H1 (cell line): ENCODE data around the gene SIX5. TPM values are rescaled to one million over a fixed set of nuclear protein-coding genes. Genes with fewer than 3 reads are reported as not detected.
A peak's percentile ranks its signal among the peaks of the same experiment; 100 is the strongest.

Experiments used
- CTCF ChIA-PET: fragments of 300-600 bp; sonication (Branson Sonifier 250); formaldehyde crosslinking; loops from one replicate; lab custom pipeline; 2021; ENCODE audit not compliant: partially characterized antibody; lab: Charles Lee
- POLR2A ChIA-PET: fragments of 300-600 bp; sonication (Branson Sonifier 250); formaldehyde crosslinking; loops from one replicate; lab custom pipeline; 2021; ENCODE audit warnings: inconsistent platforms; ENCODE audit not compliant: partially characterized antibody; lab: Charles Lee
- DNase-seq, 2 experiments: peaks; one replicate each; pipeline versions ENCODE4 v3.0.0 to v3.0.0-alpha.2; 2010 to 2022; ENCODE audit warnings: low spot score in 2 of 2, low read depth in 1 of 2, mixed read lengths in 1 of 2
- FAIRE-seq: peaks from 2 replicates; lab custom pipeline; 2011; peaks lifted over from hg19 to GRCh38; lab: Jason Lieb, UNC
- H2AFZ ChIP-seq: 2 replicates; pipeline ENCODE4 v1.8.1; 2012; ENCODE audit warnings: low read length, inconsistent platforms
- H2AK5ac ChIP-seq: 2 replicates; pipeline ENCODE4 v1.6.1; 2013; ENCODE audit warnings: low read depth, low read length
- H2BK120ac ChIP-seq: replicated peaks from 2 replicates; pipeline ENCODE3; 2013; ENCODE audit warnings: low read depth, low read length, inconsistent platforms
- H2BK12ac ChIP-seq: 2 replicates; pipeline ENCODE4 v1.6.1; 2013; ENCODE audit warnings: low read depth, low read length
- H2BK15ac ChIP-seq: 2 replicates; pipeline ENCODE4 v1.6.1; 2013; ENCODE audit warnings: low read length
- H2BK20ac ChIP-seq: 2 replicates; pipeline ENCODE4 v1.6.1; 2013; ENCODE audit warnings: low read length
- H2BK5ac ChIP-seq: 2 replicates; pipeline ENCODE4 v1.6.1; 2013; ENCODE audit warnings: low read depth, low read length
- H3K14ac ChIP-seq: 2 replicates; pipeline ENCODE4 v1.6.1; 2013; ENCODE audit warnings: inconsistent platforms; ENCODE audit not compliant: insufficient read length
- H3K18ac ChIP-seq: 2 replicates; pipeline ENCODE4 v1.6.1; 2013; ENCODE audit warnings: low read length; ENCODE audit errors: extremely low read depth
- H3K23ac ChIP-seq: 2 replicates; pipeline ENCODE4 v1.6.1; 2013; ENCODE audit warnings: inconsistent platforms; ENCODE audit not compliant: insufficient read length
- H3K23me2 ChIP-seq: 2 replicates; pipeline ENCODE4 v1.6.1; 2013; ENCODE audit warnings: low read depth, low read length
- H3K27ac ChIP-seq: 2 replicates; pipeline ENCODE4 v1.6.1; 2011; ENCODE audit warnings: low read depth, low read length, inconsistent platforms
- H3K27me3 ChIP-seq, 4 experiments: replicated peaks in 1 of 4; 1 replicate in 1 of 4; 2 replicates in 3 of 4; pipeline versions ENCODE4 v1.6.1 to v1.8.1; 2011 to 2013; ENCODE audit warnings: low read length in 3 of 4, mild to moderate bottlenecking in 3 of 4, inconsistent platforms in 2 of 4, mixed read lengths in 2 of 4, moderate library complexity in 1 of 4; ENCODE audit not compliant: control insufficient read depth in 3 of 4, insufficient read depth in 3 of 4; ENCODE audit errors: extremely low read depth in 1 of 4
- H3K36me3 ChIP-seq, 4 experiments: 2 replicates each; pipeline versions ENCODE4 v1.6.1 to v1.8.1; 2011 to 2013; ENCODE audit warnings: mild to moderate bottlenecking in 4 of 4, low read length in 3 of 4, moderate library complexity in 2 of 4, control low read depth in 1 of 4, inconsistent platforms in 1 of 4; ENCODE audit not compliant: insufficient read depth in 4 of 4, control insufficient read depth in 2 of 4
- H3K4ac ChIP-seq: replicated peaks from 2 replicates; pipeline ENCODE3; 2013; ENCODE audit warnings: low read length, low read depth, mixed read lengths, inconsistent platforms; ENCODE audit not compliant: insufficient read length
- H3K4me1 ChIP-seq, 4 experiments: replicated peaks in 1 of 4; 1 replicate in 1 of 4; 2 replicates in 3 of 4; pipeline versions ENCODE4 v1.6.1 to v1.8.1; 2011 to 2013; ENCODE audit warnings: low read length in 3 of 4, inconsistent platforms in 2 of 4, mixed read lengths in 1 of 4; ENCODE audit not compliant: insufficient read depth in 4 of 4, control insufficient read depth in 3 of 4
- H3K4me2 ChIP-seq, 2 experiments: 2 replicates each; pipeline versions ENCODE4 v1.6.1 to v1.8.1; 2011 to 2013; ENCODE audit warnings: low read depth in 2 of 2, low read length in 2 of 2, control low read depth in 1 of 2, inconsistent platforms in 1 of 2, mild to moderate bottlenecking in 1 of 2; ENCODE audit not compliant: insufficient read depth in 1 of 2
- H3K4me3 ChIP-seq, 4 experiments: fragments of 200-600, 300-600 bp in 1 of 4; sonication (generic), shearing (Covaris generic), sonication (Bioruptor Twin) in 1 of 4; 2 replicates each; pipeline versions ENCODE4 v1.5.1 to v1.8.1; 2011 to 2016; ENCODE audit warnings: low read length in 4 of 4, low read depth in 3 of 4, control low read depth in 2 of 4, inconsistent platforms in 2 of 4, mild to moderate bottlenecking in 2 of 4, mixed read lengths in 1 of 4, moderate library complexity in 1 of 4; ENCODE audit not compliant: insufficient read depth in 2 of 4; ENCODE audit errors: extremely low read depth in 1 of 4
- H3K56ac ChIP-seq: replicated peaks from 2 replicates; pipeline ENCODE3; 2013; ENCODE audit warnings: low read depth, mild to moderate bottlenecking, mixed read lengths, low read length, inconsistent platforms; ENCODE audit not compliant: insufficient read length
- H3K79me1 ChIP-seq: 2 replicates; pipeline ENCODE4 v1.6.1; 2013; ENCODE audit warnings: low read depth, low read length, control low read depth
- H3K79me2 ChIP-seq, 2 experiments: 2 replicates each; pipeline versions ENCODE4 v1.6.1 to v1.8.1; 2012 to 2013; ENCODE audit warnings: low read length in 2 of 2, mild to moderate bottlenecking in 2 of 2, inconsistent platforms in 1 of 2; ENCODE audit not compliant: insufficient read depth in 2 of 2, control insufficient read depth in 1 of 2
- H3K9ac ChIP-seq, 4 experiments: replicated peaks in 1 of 4; 1 replicate in 1 of 4; 2 replicates in 3 of 4; pipeline versions ENCODE4 v1.6.1 to v1.8.1; 2011 to 2013; ENCODE audit warnings: low read depth in 3 of 4, low read length in 3 of 4, control low read depth in 2 of 4, mild to moderate bottlenecking in 2 of 4, moderate library complexity in 2 of 4, inconsistent platforms in 1 of 4; ENCODE audit errors: extremely low read depth in 1 of 4
- H3K9me3 ChIP-seq, 2 experiments: 2 replicates each; pipeline versions ENCODE4 v1.6.1 to v1.8.1; 2012 to 2013; ENCODE audit warnings: mild to moderate bottlenecking in 2 of 2, moderate library complexity in 2 of 2, control low read depth in 1 of 2, inconsistent platforms in 1 of 2, low read depth in 1 of 2, low read length in 1 of 2, mixed read lengths in 1 of 2; ENCODE audit not compliant: insufficient read depth in 2 of 2
- H4K20me1 ChIP-seq, 2 experiments: replicated peaks in 1 of 2; 2 replicates each; pipeline versions ENCODE3 to v1.8.1; 2011 to 2013; ENCODE audit warnings: inconsistent platforms in 2 of 2, low read length in 2 of 2, mild to moderate bottlenecking in 1 of 2; ENCODE audit not compliant: insufficient read depth in 2 of 2, control insufficient read depth in 1 of 2
- H4K5ac ChIP-seq: 2 replicates; pipeline ENCODE4 v1.6.1; 2013; ENCODE audit warnings: low read length, low read depth, mixed read lengths, inconsistent platforms; ENCODE audit not compliant: insufficient read length
- H4K8ac ChIP-seq: 2 replicates; pipeline ENCODE4 v1.8.0; 2013; ENCODE audit warnings: mild to moderate bottlenecking, moderate library complexity, low read length, inconsistent platforms; ENCODE audit not compliant: insufficient read depth; ENCODE audit errors: extremely low read depth
- H4K91ac ChIP-seq: replicated peaks from 2 replicates; pipeline ENCODE3; 2013; ENCODE audit warnings: low read length, mixed read lengths, inconsistent platforms; ENCODE audit not compliant: insufficient read length
- ATF3 ChIP-seq: IDR thresholded peaks from 2 replicates; pipeline ENCODE4 v1.6.1; 2011; ENCODE audit warnings: low read depth, mild to moderate bottlenecking, low read length; ENCODE audit not compliant: insufficient read depth
- BACH1 ChIP-seq: IDR thresholded peaks from 2 replicates; pipeline ENCODE4 v1.6.1; 2012; ENCODE audit warnings: low read length, improper control_type of control experiment
- BRCA1 ChIP-seq: IDR thresholded peaks from 2 replicates; pipeline ENCODE4 v1.6.1; 2012; ENCODE audit warnings: low read depth, low read length, improper control_type of control experiment
- GTF2F1 ChIP-seq: IDR thresholded peaks from 2 replicates; pipeline ENCODE4 v1.6.1; 2012; ENCODE audit warnings: low read depth, low read length, improper control_type of control experiment, borderline replicate concordance
- HDAC6 ChIP-seq: IDR thresholded peaks from one replicate; pipeline ENCODE4 v1.7.1; 2012; ENCODE audit warnings: low read depth, mild to moderate bottlenecking, inconsistent platforms, low read length, moderate library complexity
- JUND ChIP-seq: IDR thresholded peaks from 2 replicates; pipeline ENCODE4 v1.6.1; 2011; ENCODE audit warnings: mild to moderate bottlenecking, improper control_type of control experiment, low read length
- NRF1 ChIP-seq: IDR thresholded peaks from 2 replicates; pipeline ENCODE4 v1.6.1; 2011; ENCODE audit warnings: mild to moderate bottlenecking, low read depth, low read length, improper control_type of control experiment
- PHF8 ChIP-seq: fragments of 200-600 bp; sonication (generic); conservative IDR thresholded peaks from 2 replicates; pipeline ENCODE4 v1.7.1; 2012; ENCODE audit warnings: low read depth, mild to moderate bottlenecking, inconsistent platforms, low read length, moderate library complexity
- RNF2 ChIP-seq: fragments of 200-900, 300-1000 bp; sonication (generic); IDR thresholded peaks from 2 replicates; pipeline ENCODE4 v1.7.1; 2016; ENCODE audit warnings: borderline replicate concordance, low read depth, mild to moderate bottlenecking, antibody characterized with exemption, low read length; ENCODE audit not compliant: poor library complexity, severe bottlenecking; ENCODE audit errors: missing control alignments
- SIRT6 ChIP-seq: IDR thresholded peaks from one replicate; pipeline ENCODE4 v1.7.1; 2012; ENCODE audit warnings: low read length, inconsistent platforms
- WGBS, 2 experiments: shearing (Covaris generic) in 1 of 2; methylation state at CpG; one replicate each; pipeline versions ENCODE4 v1.1.6 to v1.1.7; 2013 to 2015; ENCODE audit warnings: low lambda C conversion rate in 2 of 2, mixed read lengths in 2 of 2, inconsistent platforms in 1 of 2, low coverage in 1 of 2, missing lambda C conversion rate in 1 of 2; ENCODE audit not compliant: insufficient replicate concordance in 2 of 2, insufficient coverage in 1 of 2, insufficient read length in 1 of 2; ENCODE audit errors: extremely low coverage in 1 of 2, missing lambda C conversion rate in 1 of 2; 5-methylcytosine and 5-hydroxymethylcytosine counted together
- polyA plus RNA-seq, 7 experiments: library from polyadenylated mRNA; depleted of rRNA in 3 of 7; stranded (reverse) in 5 of 7; unstranded in 2 of 7; fragments of >200 nt in 5 of 7; fragments of 200-250 nt in 2 of 7; gene quantifications; 1 replicate in 5 of 7; 2 replicates in 1 of 7; 4 replicates in 1 of 7; pipeline versions ENCODE4 v1.2.1 to v1.2.3, GENCODE V29; 2011 to 2013; ENCODE audit warnings: missing spikeins in 2 of 7, mixed read lengths in 2 of 7
- total RNA-seq: library from RNA; stranded (reverse); fragmentation: NEBNext Ultra II Directional; extraction: Animal tissue kit (Norgen Biotek cat#: 25700); gene quantifications from 2 replicates; pipeline ENCODE4 v1.2.1, GENCODE V29; 2021

Gene SIX5
- total and polyA plus RNA-seq, 2 of the 8 experiments (the other 6 are each of a cell fraction or from before 2014, with no cell fraction given) = 20.9 to 24.2 TPM

DNA sequence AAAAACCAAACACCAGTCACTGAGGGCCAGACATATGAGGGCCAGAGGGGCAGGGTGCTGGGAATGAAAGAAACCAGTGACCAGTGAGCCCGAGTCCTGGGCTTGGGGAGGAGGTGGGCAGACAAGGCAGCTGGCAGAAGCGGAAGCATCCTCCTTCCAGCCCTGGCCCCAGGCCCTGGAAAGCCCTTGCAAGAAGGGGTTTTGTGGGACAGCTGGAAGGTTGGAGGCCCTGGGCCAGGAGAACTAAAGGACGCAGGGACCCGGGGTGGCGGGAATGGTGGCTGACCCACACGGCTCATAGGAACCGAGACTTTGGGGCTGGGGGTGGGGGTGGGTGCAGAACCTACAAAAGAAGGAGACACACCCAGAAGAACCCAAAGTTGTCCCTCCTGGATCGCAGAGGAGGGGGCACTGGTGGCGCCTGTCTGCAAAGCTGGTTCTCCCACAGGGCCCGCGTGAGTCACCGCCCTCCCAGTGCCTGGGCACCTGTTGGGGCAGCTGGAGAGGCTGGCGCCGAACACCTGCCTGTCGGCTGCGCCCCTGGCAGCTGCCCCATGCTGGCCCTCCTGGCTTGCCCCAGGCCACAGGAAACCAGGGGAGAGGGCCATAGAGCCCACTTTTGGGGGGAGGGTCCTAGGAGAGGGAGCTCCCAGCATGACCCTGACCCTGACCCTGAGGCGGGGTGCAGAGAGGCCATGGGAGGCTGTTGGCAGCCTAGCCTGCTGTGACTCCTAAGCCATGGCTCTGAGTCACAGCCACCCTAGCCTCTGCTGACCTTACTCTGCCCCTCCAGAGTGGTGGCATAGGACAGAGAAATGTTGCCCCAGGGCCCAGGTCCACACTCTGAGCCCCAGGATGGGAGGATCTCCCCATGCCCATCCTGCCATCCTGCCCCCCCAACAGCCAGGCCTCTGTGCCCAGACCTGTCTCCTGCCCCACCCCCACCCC, 12.4 kb upstream of the SIX5 start:
- H3K9ac ChIP-seq = no peak overlapping the region
- H3K14ac ChIP-seq = no peak overlapping the region
- H3K4me2 ChIP-seq = no peak overlapping the region
- H2BK20ac ChIP-seq = 0 out of 2 replicates have a peak overlapping the region, but pooled peaks have one; percentile 32
- H3K4me1 ChIP-seq = peaks cover 3 to 26% (median 15%) of the 10 kb centered on the region in 4 experiments
- no peaks in the 10 kb centered on the region for H3K79me2 ChIP-seq
- H2BK120ac ChIP-seq = no peak overlapping the region
- H3K27me3 ChIP-seq = peaks cover 0 to 6% (median 0%) of the 10 kb centered on the region in 4 experiments; a peak in 1 of 7 replicates
- H4K8ac ChIP-seq = peak overlapping the region; percentile 2; the same call in 1 of the 2 replicates
- peaks cover 4% of the 10 kb centered on the region; the same call in 1 of the 2 replicates for H3K23me2 ChIP-seq
- H2BK12ac ChIP-seq = 0 out of 2 replicates have a peak overlapping the region, but pooled peaks have one; percentile 39
- no peaks in the 10 kb centered on the region for H3K9me3 ChIP-seq
- 0 out of 2 replicates have a peak overlapping the region, but pooled peaks have one; percentile 39 for H2AK5ac ChIP-seq
- H4K20me1 ChIP-seq = peaks cover 15 to 20% of the 10 kb centered on the region in 2 experiments
- H3K4me3 ChIP-seq = no peak overlapping the region
- no peak overlapping the region for H2BK5ac ChIP-seq
- 88% methylated on average over 16 of the region's 17 CpGs; no CpG with 5 or more reads in 1 of the 2 experiments for WGBS, 2 experiments
- no peak overlapping the region for H4K91ac ChIP-seq
- H3K27ac ChIP-seq = no peak overlapping the region
- FAIRE-seq (no peak), DNase-seq (no peak)
- POLR2A ChIA-PET = interaction anchor here (0.9 to 9.5 kb wide), 13 partner anchors 8 to 82 kb away, joined by 3 to 133 read pairs (median 5); partner anchors contain the start of genes DMWD, SIX5 and SYMPK
- H3K4ac ChIP-seq = no peak overlapping the region
- no peak overlapping the region for H4K5ac ChIP-seq
- CTCF ChIA-PET = interaction anchor here (0.5 to 5.1 kb wide), 10 partner anchors 8 to 110 kb away, joined by 3 to 45 read pairs (median 4); partner anchors contain the start of genes FBXO46, IRF2BP1 and SIX5
- no peak overlapping the region for H3K23ac ChIP-seq
- no peak overlapping the region for H2AFZ ChIP-seq
- no peak overlapping the region for H3K18ac ChIP-seq
- H3K36me3 ChIP-seq = peaks cover 3 to 24% (median 11%) of the 10 kb centered on the region in 4 experiments; a peak in 6 of 8 replicates
- 0 out of 2 replicates have a peak, but pooled peaks cover 4% of the 10 kb centered on the region for H3K79me1 ChIP-seq
- no peak overlapping the region for H2BK15ac ChIP-seq
- H3K56ac ChIP-seq = no peak overlapping the region
- TF ChIP-seq BRCA1 (no peak), HDAC6 (no peak), PHF8 (no peak), ATF3 (no peak), NRF1 (no peak), RNF2 (no peak), BACH1 (no peak), JUND (no peak), GTF2F1 (no peak), SIRT6 (no peak)
